Effector memory CD4-positive, alpha-beta T cell (primary cell): ENCODE data around the gene HMGN5.

ENCODE experiments used
- DNase-seq, 3 donors: peaks; one replicate each; pipeline ENCODE4 v3.0.0-alpha.2; 2020
- H3K27ac ChIP-seq: 2 replicates; pipeline ENCODE4 v1.7.0; 2013; ENCODE audit warnings: mild to moderate bottlenecking, low read length, moderate library complexity; ENCODE audit not compliant: insufficient read depth, poor library complexity, severe bottlenecking
- H3K27me3 ChIP-seq: replicated peaks from 2 replicates; pipeline ENCODE4 v1.7.0; 2013; ENCODE audit warnings: mild to moderate bottlenecking, low read length; ENCODE audit not compliant: insufficient read depth, control insufficient read depth, poor library complexity, severe bottlenecking
- H3K36me3 ChIP-seq: 2 replicates; pipeline ENCODE4 v1.7.0; 2013; ENCODE audit warnings: mild to moderate bottlenecking, low read length, moderate library complexity; ENCODE audit not compliant: control insufficient read depth, insufficient read depth
- H3K4me1 ChIP-seq: 2 replicates; pipeline ENCODE4 v1.7.0; 2013; ENCODE audit warnings: low read length, mild to moderate bottlenecking; ENCODE audit not compliant: control insufficient read depth, insufficient read depth, poor library complexity, severe bottlenecking
- H3K4me3 ChIP-seq: 2 replicates; pipeline ENCODE4 v1.7.0; 2013; ENCODE audit warnings: low read length, low read depth, mild to moderate bottlenecking; ENCODE audit not compliant: insufficient read depth, poor library complexity, severe bottlenecking
- H3K9me3 ChIP-seq: 2 replicates; pipeline ENCODE4 v1.7.0; 2013; ENCODE audit warnings: mild to moderate bottlenecking, low read length, moderate library complexity; ENCODE audit not compliant: control insufficient read depth

HMGN5 gene

DNA sequence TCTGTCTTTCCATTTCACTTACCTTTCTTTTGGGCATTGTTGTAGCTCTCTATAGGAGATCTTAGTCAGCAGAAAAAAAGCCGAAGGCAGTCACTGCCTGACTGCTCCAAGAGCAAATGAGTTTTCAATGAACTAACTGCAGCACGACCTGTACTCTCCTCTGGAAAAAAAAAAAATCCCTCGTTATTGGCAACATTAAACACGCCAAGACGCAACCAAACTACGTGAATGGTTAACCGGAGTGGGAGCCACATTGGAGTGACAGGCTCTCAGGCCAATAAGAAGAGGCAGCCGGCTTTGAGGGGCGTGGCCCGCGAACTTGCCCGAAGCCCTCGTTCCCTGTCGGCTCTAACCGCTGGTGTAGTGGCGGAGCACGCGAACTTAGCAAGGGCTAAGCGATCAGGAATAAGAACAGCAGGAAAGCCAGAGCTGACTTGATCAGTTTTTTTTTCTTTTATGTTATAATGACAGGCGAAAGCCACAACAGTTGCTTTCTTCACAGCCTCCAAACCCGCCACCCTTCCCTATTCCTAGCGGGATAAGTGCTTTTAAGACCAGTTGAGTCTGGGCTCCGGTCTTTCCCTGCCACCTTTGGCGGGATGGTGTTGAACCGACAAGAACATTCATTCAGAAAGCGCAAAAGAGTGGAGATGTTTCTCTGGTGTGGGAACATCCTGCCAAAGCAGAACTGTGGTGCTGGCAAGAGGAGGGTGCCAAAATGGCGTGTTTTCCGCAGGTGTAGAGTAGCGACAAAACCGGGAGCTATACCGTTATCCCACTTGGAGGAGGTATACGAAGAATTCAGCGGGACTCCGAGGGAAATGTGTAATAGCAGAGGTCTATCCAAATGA is 80.0 kb downstream of the HMGN5 start:
- H3K4me1 ChIP-seq = no peaks in the 10 kb centered on the region
- no peaks in the 10 kb centered on the region for H3K36me3 ChIP-seq
- H3K4me3 ChIP-seq = peak overlapping the region; percentile 66
- H3K27ac ChIP-seq = peak overlapping the region; percentile 49
- H3K27me3 ChIP-seq = no peaks in the 10 kb centered on the region
- DNase-seq = peak; percentile 64 to 79 (median 76)
- H3K9me3 ChIP-seq = no peaks in the 10 kb centered on the region

DNA sequence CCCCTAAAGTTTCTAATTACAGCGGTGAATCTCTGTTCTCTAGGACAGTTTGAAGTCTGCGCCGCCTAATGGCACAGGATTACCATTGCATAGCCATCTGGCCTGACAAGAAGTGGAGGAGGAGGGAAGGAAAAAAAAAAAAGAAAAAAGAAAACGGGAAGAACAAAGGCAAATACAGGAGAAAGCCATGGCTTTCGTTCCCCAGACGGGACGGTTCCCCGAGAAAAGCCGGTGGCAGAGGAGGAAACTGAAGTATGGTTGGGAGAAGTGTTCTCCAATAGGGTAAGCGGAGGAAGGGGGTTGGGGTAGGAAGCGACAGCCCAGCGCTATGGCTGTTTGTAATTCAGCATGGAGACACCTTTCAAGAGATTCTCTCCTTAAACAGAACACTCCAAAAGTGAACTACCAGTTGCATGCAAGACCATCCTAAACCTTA is 80.8 kb downstream of the HMGN5 start:
- DNase-seq = no peak
- Histone ChIP-seq H3K4me1 (no peaks in the 10 kb centered on the region), H3K27me3 (no peaks in the 10 kb centered on the region), H3K27ac (peak overlapping the region; percentile 49), H3K9me3 (no peaks in the 10 kb centered on the region), H3K36me3 (no peaks in the 10 kb centered on the region), H3K4me3 (peak overlapping the region; percentile 66)

DNA sequence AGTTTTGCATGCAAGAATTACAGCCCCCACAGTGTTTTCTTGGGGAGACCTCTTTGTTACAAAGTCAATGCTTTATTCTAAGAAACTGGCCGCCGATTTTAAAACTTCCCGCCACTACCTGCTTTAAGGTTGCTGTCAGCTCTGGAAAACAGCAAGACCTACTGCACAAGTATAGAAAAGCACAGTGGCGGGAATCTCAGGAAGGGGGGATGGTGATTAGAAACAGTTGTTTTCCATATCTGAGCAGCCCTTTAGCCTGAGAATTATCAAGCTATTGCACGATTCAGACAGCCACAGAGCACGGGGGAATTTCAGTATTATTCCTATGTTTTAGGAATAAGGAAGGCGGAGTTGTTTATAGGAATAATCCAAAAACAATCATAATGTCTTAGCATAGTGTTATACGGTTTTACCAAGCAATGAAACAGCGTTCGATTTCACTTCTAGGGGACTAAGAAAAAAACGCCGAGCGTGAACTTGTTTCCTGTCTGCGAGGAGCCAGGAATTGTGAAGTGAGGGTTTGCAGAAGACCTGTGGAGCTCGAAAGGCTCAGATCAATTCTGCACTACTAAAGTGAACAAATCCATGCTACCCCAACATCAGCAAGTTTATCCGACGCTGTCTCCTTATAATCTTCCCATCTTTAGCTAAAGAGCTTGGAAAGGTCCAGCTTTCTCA is 81.3 kb downstream of the HMGN5 start:
- DNase-seq = no peak
- Histone ChIP-seq H3K4me3 (peak overlapping the region; percentile 66), H3K9me3 (no peaks in the 10 kb centered on the region), H3K27ac (no peak overlapping the region), H3K4me1 (no peaks in the 10 kb centered on the region), H3K36me3 (no peaks in the 10 kb centered on the region), H3K27me3 (no peaks in the 10 kb centered on the region)

DNA sequence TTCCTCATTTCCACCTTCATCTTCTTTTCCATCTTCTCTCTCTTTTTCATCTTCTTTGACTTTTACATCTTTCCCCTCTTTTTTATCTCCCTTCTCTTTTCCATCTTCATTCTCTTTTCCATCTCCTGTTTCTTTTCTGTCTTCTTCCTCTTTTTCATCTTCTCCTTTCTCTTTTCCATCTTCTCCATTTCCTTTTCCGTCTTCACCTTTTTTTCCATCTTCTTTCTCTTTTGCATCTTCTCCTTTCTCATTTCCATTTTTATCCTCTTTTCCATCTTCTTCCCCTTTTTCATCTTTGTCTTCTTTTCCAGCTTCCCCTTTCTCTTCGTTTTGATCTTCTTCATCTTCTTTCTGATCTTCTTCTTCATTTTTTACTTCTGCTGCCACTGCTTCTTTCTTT is 87.0 kb downstream of the HMGN5 start:
- DNase-seq = no peak
- Histone ChIP-seq H3K4me3 (no peak overlapping the region), H3K4me1 (no peaks in the 10 kb centered on the region), H3K9me3 (no peaks in the 10 kb centered on the region), H3K27me3 (no peaks in the 10 kb centered on the region), H3K27ac (no peak overlapping the region), H3K36me3 (no peaks in the 10 kb centered on the region)

DNA sequence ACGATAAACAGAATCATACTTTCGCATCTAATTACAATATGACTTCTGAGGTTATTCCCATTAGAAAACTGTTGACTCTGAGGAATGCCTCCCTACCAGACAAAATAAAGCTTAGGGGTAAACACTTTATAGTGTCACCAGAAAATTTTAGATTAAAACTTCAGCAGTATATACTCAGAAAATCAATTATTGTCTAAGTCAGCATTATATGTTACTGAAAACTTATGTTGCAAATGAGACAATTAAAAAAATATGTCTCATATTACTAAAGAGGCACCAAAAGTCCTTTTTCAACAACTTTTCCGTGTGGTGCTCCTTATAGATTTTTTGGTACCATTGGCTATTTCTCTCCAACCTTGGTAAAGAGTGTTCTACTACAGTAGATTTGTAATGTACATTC is 91.4 kb downstream of the HMGN5 start:
- H3K4me3 ChIP-seq = no peak overlapping the region
- no peaks in the 10 kb centered on the region for H3K36me3 ChIP-seq
- no peak for DNase-seq
- H3K9me3 ChIP-seq = no peaks in the 10 kb centered on the region
- no peaks in the 10 kb centered on the region for H3K27me3 ChIP-seq
- H3K27ac ChIP-seq = no peak overlapping the region
- H3K4me1 ChIP-seq = no peaks in the 10 kb centered on the region

DNA sequence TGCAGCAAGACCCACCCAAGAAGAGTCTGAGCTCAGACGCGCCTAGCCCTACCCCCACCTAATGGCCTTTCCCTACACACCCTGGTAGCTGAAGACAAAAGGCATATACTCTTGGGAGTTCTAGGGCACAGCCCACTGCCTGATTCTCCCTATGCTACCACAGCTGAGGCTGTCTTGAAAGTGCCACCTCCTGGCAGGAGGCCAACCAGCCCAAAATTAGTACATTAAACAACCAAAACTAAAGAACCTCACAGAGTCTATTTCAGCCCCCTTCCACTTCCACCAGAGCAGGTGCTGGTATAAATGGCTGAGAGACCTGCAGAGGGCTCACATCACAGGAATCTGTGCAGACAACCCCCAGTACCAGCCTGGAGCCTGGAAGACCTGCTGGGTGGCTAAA is 119.1 kb downstream of the HMGN5 start:
- Histone ChIP-seq H3K9me3 (no peaks in the 10 kb centered on the region), H3K4me3 (no peak overlapping the region), H3K4me1 (no peaks in the 10 kb centered on the region), H3K27ac (no peak overlapping the region), H3K27me3 (no peaks in the 10 kb centered on the region), H3K36me3 (no peaks in the 10 kb centered on the region)
- DNase-seq = no peak
